ENCODE data around the gene SLC34A2.

DNA sequence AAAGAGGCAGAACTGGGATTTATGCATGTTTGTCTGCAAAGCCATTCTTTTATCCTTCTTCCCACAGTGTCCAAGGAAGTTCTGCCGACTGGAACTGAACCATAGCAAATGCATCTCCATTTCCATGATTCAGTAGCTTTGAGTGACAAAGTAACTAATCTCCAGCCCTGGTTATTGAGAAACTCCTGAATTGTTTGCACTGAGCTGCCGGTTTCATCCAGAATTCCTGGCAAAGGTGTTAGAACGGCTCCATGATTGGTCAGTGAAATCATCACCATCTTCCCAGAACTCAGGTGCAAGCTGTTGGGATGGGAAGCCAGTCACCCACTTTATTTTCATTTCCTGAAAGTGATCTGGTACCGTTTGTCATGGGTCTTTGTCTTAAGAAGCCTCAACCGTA is 47.0 kb upstream of the SLC34A2 start:
- no peak for TF ChIP-seq CTCF (IDR thresholded peaks at IDR 0.05)
- TF ChIP-seq POLR2A (IDR thresholded peaks at IDR 0.05): no peak
